ENCODE measurements around the gene TPRG1.

TPRG1 gene

GRCh38 chr3:189282741-189283140 lies 111.0 kb downstream of the TPRG1 start:
- no peak for DNase-seq (ENCODE audit: low read depth)

GRCh38 chr3:189286188-189286587 lies 114.4 kb downstream of the TPRG1 start:
- no peak for DNase-seq (ENCODE audit: low read depth)

- no peak for DNase-seq (ENCODE audit: low read depth)
Measured at GRCh38 chr3:189286916-189287315, 115.1 kb downstream of the TPRG1 start.

GRCh38 chr3:189288348-189289235 lies 116.8 kb downstream of the TPRG1 start:
- no peak for DNase-seq (ENCODE audit: low read depth)

- DNase-seq (ENCODE audit: low read depth), result no peak
Measured at GRCh38 chr3:189289251-189289650, 117.5 kb downstream of the TPRG1 start.

GRCh38 chr3:189292667-189293484 lies 121.1 kb downstream of the TPRG1 start:
- DNase-seq (ENCODE audit: low read depth), result no peak

GRCh38 chr3:189294649-189295048 lies 122.9 kb downstream of the TPRG1 start:
- DNase-seq (ENCODE audit: low read depth), result no peak

- DNase-seq (ENCODE audit: low read depth), result no peak
Measured at GRCh38 chr3:189295089-189295488, 123.3 kb downstream of the TPRG1 start.

- no peak for DNase-seq (ENCODE audit: low read depth)
Measured at GRCh38 chr3:189297932-189298331, 126.2 kb downstream of the TPRG1 start.

- DNase-seq (ENCODE audit: low read depth), result no peak
Measured at GRCh38 chr3:189298469-189299375, 127.0 kb downstream of the TPRG1 start.

- no peak for DNase-seq (ENCODE audit: low read depth)
Measured at GRCh38 chr3:189300345-189300744, 128.6 kb downstream of the TPRG1 start.

GRCh38 chr3:189301479-189301878 lies 129.7 kb downstream of the TPRG1 start:
- DNase-seq (ENCODE audit: low read depth), result no peak

GRCh38 chr3:189303584-189303983 lies 131.8 kb downstream of the TPRG1 start:
- DNase-seq (ENCODE audit: low read depth), result no peak

- DNase-seq (ENCODE audit: low read depth), result no peak
Measured at GRCh38 chr3:189304465-189305351, 132.9 kb downstream of the TPRG1 start.

- DNase-seq (ENCODE audit: low read depth), result no peak
Measured at GRCh38 chr3:189305412-189305811, 133.6 kb downstream of the TPRG1 start.

GRCh38 chr3:189307963-189308362 lies 136.2 kb downstream of the TPRG1 start:
- DNase-seq (ENCODE audit: low read depth), result no peak

- no peak for DNase-seq (ENCODE audit: low read depth)
Measured at GRCh38 chr3:189308608-189309007, 136.8 kb downstream of the TPRG1 start.

GRCh38 chr3:189309400-189309975 lies 137.7 kb downstream of the TPRG1 start:
- DNase-seq (ENCODE audit: low read depth), result no peak

GRCh38 chr3:189311521-189311920 lies 139.8 kb downstream of the TPRG1 start:
- no peak for DNase-seq (ENCODE audit: low read depth)

GRCh38 chr3:189312866-189313265 lies 141.1 kb downstream of the TPRG1 start:
- DNase-seq (ENCODE audit: low read depth), result no peak

Measured in activated T-cell treated with anti-CD3 and anti-CD28 coated beads for 1 hour (primary cell).